NOMO-1 (cell line): ENCODE results near the gene MED27.
"Not testable (repeated sequence)": the region's sequence is repeated elsewhere in the genome, so short reads cannot be mapped to it uniquely, and the experiment has no call there.

Experiments used
- DNase-seq, 2 experiments: peaks; one replicate each; lab custom pipeline; 2025; ENCODE audit not compliant: unreplicated experiment in 2 of 2; lab: John Stamatoyannopoulos, UW

The MED27 gene

GRCh38 chr9:131937451-131937850, 142.2 kb downstream of the MED27 start:
- DNase-seq = no peak

GRCh38 chr9:131936929-131937328, 142.7 kb downstream of the MED27 start:
- DNase-seq = no peak

- DNase-seq = no peak
These were observed 145.0 kb downstream of the MED27 start for GRCh38 chr9:131934673-131935072.

- peak; percentile 35 to 48 for DNase-seq
These were observed 152.6 kb downstream of the MED27 start for GRCh38 chr9:131927091-131927490.

GRCh38 chr9:131926360-131926922, 153.2 kb downstream of the MED27 start:
- DNase-seq = no peak

- no peak for DNase-seq
These were observed 153.9 kb downstream of the MED27 start for GRCh38 chr9:131925677-131926177.

GRCh38 chr9:131923766-131924165, 155.9 kb downstream of the MED27 start:
- no peak for DNase-seq

GRCh38 chr9:131923132-131923671, 156.5 kb downstream of the MED27 start:
- DNase-seq = no peak

- DNase-seq = not testable (repeated sequence)
These were observed 158.0 kb downstream of the MED27 start for GRCh38 chr9:131921635-131922034.

GRCh38 chr9:131919216-131919615, 160.5 kb downstream of the MED27 start:
- DNase-seq = no peak

- no peak for DNase-seq
These were observed 161.2 kb downstream of the MED27 start for GRCh38 chr9:131918481-131918880.

GRCh38 chr9:131917009-131917408, 162.7 kb downstream of the MED27 start:
- DNase-seq = no peak

GRCh38 chr9:131915181-131915580, 164.5 kb downstream of the MED27 start:
- no peak for DNase-seq

- DNase-seq = no peak
These were observed 167.0 kb downstream of the MED27 start for GRCh38 chr9:131912671-131913070.

GRCh38 chr9:131912069-131912468, 167.6 kb downstream of the MED27 start:
- DNase-seq = no peak

- no peak for DNase-seq
These were observed 169.1 kb downstream of the MED27 start for GRCh38 chr9:131910572-131910971.

GRCh38 chr9:131905144-131905543, 174.5 kb downstream of the MED27 start:
- DNase-seq = no peak

- no peak for DNase-seq
These were observed 180.1 kb downstream of the MED27 start for GRCh38 chr9:131899296-131900228.

GRCh38 chr9:131892902-131893500, 186.7 kb downstream of the MED27 start:
- no peak for DNase-seq

- DNase-seq = no peak
These were observed 187.4 kb downstream of the MED27 start for GRCh38 chr9:131892162-131892707.

- DNase-seq = no peak
These were observed 188.1 kb downstream of the MED27 start for GRCh38 chr9:131891598-131891997.
